ENCODE data around the gene LMNA. TPM values are rescaled to one million over a fixed set of nuclear protein-coding genes. Genes with fewer than 3 reads are reported as not detected.

LMNA gene
- total RNA-seq, 1 donor from 2014 or later, result 47.7 TPM

- no peak for TF ChIP-seq CTCF (IDR thresholded peaks at IDR 0.05; ENCODE audit: partially characterized antibody, unreplicated experiment)
- H3K36me3 Mint-ChIP-seq (ENCODE audit: unreplicated experiment), result no peaks in the 10 kb centered on the region
- H3K9me3 Mint-ChIP-seq (ENCODE audit: unreplicated experiment), result peaks cover 18% of the 10 kb centered on the region
- H3K4me1 Mint-ChIP-seq (ENCODE audit: low read depth, unreplicated experiment), result peaks cover 15% of the 10 kb centered on the region
- peak overlapping the region; percentile 81 for H3K4me3 Mint-ChIP-seq (ENCODE audit: unreplicated experiment)
- peaks cover 7% of the 10 kb centered on the region for H3K27me3 Mint-ChIP-seq (ENCODE audit: unreplicated experiment)
- no peak for DNase-seq
- no peak overlapping the region for H3K27ac Mint-ChIP-seq (ENCODE audit: unreplicated experiment)
These were observed 28.3 kb upstream of the LMNA start for GRCh38 chr1:156086256-156086662.

- TF ChIP-seq CTCF (IDR thresholded peaks at IDR 0.05; ENCODE audit: partially characterized antibody, unreplicated experiment), result no peak
- no peak for DNase-seq
- peaks cover 16% of the 10 kb centered on the region for H3K4me1 Mint-ChIP-seq (ENCODE audit: low read depth, unreplicated experiment)
- H3K27me3 Mint-ChIP-seq (ENCODE audit: unreplicated experiment), result no peaks in the 10 kb centered on the region
- H3K36me3 Mint-ChIP-seq (ENCODE audit: unreplicated experiment), result no peaks in the 10 kb centered on the region
- no peak overlapping the region for H3K27ac Mint-ChIP-seq (ENCODE audit: unreplicated experiment)
- peaks cover 7% of the 10 kb centered on the region for H3K9me3 Mint-ChIP-seq (ENCODE audit: unreplicated experiment)
- no peak overlapping the region for H3K4me3 Mint-ChIP-seq (ENCODE audit: unreplicated experiment)
These were observed 24.8 kb upstream of the LMNA start for GRCh38 chr1:156089704-156090103.

DNA sequence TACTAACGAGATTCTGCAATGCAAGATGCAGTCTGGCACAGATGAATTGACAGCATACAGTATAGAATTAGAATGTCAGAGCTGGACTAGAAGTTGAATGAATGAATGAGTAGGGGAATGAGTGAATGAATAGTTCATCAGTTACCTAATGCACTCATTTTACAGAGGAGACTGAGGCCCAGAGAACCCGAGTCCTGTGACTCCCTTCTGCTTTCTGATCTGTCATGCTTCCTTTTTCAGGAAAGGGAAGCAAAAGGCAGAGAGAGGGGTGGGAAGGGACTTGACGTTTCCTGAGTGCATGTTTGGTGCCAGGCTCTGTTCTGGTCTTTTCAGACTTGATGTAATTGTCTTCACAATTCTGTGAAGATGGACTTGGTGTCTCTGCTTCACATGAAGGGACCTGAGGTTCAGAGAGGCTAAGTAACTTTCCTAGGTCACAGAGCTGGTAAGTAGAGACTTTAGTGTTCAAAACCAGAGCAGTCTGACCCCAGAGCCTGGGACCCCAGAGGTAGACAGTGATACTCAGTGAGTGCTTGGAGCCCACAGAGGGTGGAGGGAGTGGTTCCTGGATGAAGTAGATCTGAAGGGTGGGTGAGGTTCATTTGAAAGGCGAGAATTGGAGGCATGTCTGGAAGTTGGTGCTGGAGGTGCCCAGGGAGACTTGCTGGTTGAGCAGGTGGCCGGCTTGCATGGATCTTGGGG is 24.2 kb upstream of the LMNA start:
- TF ChIP-seq CTCF (IDR thresholded peaks at IDR 0.05; ENCODE audit: partially characterized antibody, unreplicated experiment), result no peak
- no peaks in the 10 kb centered on the region for H3K27me3 Mint-ChIP-seq (ENCODE audit: unreplicated experiment)
- H3K27ac Mint-ChIP-seq (ENCODE audit: unreplicated experiment), result peak overlapping the region; percentile 80
- no peak for DNase-seq
- peak overlapping the region; percentile 53 for H3K4me3 Mint-ChIP-seq (ENCODE audit: unreplicated experiment)
- peaks cover 3% of the 10 kb centered on the region for H3K9me3 Mint-ChIP-seq (ENCODE audit: unreplicated experiment)
- H3K36me3 Mint-ChIP-seq (ENCODE audit: unreplicated experiment), result no peaks in the 10 kb centered on the region
- peaks cover 15% of the 10 kb centered on the region for H3K4me1 Mint-ChIP-seq (ENCODE audit: low read depth, unreplicated experiment)

- Mint-ChIP-seq H3K27ac (ENCODE audit: unreplicated experiment) (peak overlapping the region; percentile 80), H3K36me3 (ENCODE audit: unreplicated experiment) (no peaks in the 10 kb centered on the region), H3K4me1 (ENCODE audit: low read depth, unreplicated experiment) (peaks cover 13% of the 10 kb centered on the region), H3K9me3 (ENCODE audit: unreplicated experiment) (peaks cover 2% of the 10 kb centered on the region), H3K4me3 (ENCODE audit: unreplicated experiment) (peak overlapping the region; percentile 53), H3K27me3 (ENCODE audit: unreplicated experiment) (no peaks in the 10 kb centered on the region)
- TF ChIP-seq CTCF (IDR thresholded peaks at IDR 0.05; ENCODE audit: partially characterized antibody, unreplicated experiment), result peak; percentile 92
- peak; percentile 89 for DNase-seq
These were observed 23.7 kb upstream of the LMNA start for GRCh38 chr1:156090840-156091188.

GRCh38 chr1:156091610-156092009 is 22.9 kb upstream of the LMNA start:
- Mint-ChIP-seq H3K36me3 (ENCODE audit: unreplicated experiment) (no peaks in the 10 kb centered on the region), H3K27me3 (ENCODE audit: unreplicated experiment) (no peaks in the 10 kb centered on the region), H3K27ac (ENCODE audit: unreplicated experiment) (no peak overlapping the region), H3K9me3 (ENCODE audit: unreplicated experiment) (peaks cover 5% of the 10 kb centered on the region), H3K4me3 (ENCODE audit: unreplicated experiment) (no peak overlapping the region), H3K4me1 (ENCODE audit: low read depth, unreplicated experiment) (peaks cover 18% of the 10 kb centered on the region)
- DNase-seq, result no peak
- TF ChIP-seq CTCF (IDR thresholded peaks at IDR 0.05; ENCODE audit: partially characterized antibody, unreplicated experiment), result no peak
